GM21528 (cell line): ENCODE measurements around the gene SGMS1.
A peak's percentile ranks its signal among the peaks of the same experiment; 100 is the strongest.
"Not testable (repeated sequence)": the region's sequence is repeated elsewhere in the genome, so short reads cannot be mapped to it uniquely, and the experiment has no call there.

ENCODE experiments used
- ATAC-seq: cut with Tn5 transposase; IDR thresholded peaks from one replicate; pipeline ENCODE4 v1.9.1; 2021; ENCODE audit warnings: mild to moderate bottlenecking, moderate library complexity; ENCODE audit not compliant: unreplicated experiment, low FRiP score

Gene SGMS1

GRCh38 chr10:50356481-50356832 lies 267.3 kb downstream of the SGMS1 start:
- ATAC-seq = not testable (repeated sequence)

- not testable (repeated sequence) for ATAC-seq
These were observed 267.9 kb downstream of the SGMS1 start for GRCh38 chr10:50355693-50356480.

GRCh38 chr10:50351483-50352146 lies 272.1 kb downstream of the SGMS1 start:
- ATAC-seq = no peak

GRCh38 chr10:50350366-50350765 lies 273.4 kb downstream of the SGMS1 start:
- no peak for ATAC-seq

GRCh38 chr10:50349554-50349953 lies 274.2 kb downstream of the SGMS1 start:
- no peak for ATAC-seq

- peak; percentile 88 for ATAC-seq
These were observed 276.4 kb downstream of the SGMS1 start for GRCh38 chr10:50347394-50347802.

- ATAC-seq = no peak
These were observed 276.8 kb downstream of the SGMS1 start for GRCh38 chr10:50346942-50347341.

GRCh38 chr10:50345545-50345944 lies 278.2 kb downstream of the SGMS1 start:
- no peak for ATAC-seq

GRCh38 chr10:50343702-50344331 lies 279.9 kb downstream of the SGMS1 start:
- no peak for ATAC-seq

GRCh38 chr10:50341987-50342386 lies 281.8 kb downstream of the SGMS1 start:
- no peak for ATAC-seq

- peak; percentile 51 for ATAC-seq
These were observed 287.6 kb downstream of the SGMS1 start for GRCh38 chr10:50336140-50336539.

- ATAC-seq = no peak
These were observed 288.4 kb downstream of the SGMS1 start for GRCh38 chr10:50335397-50335796.

- no peak for ATAC-seq
These were observed 289.5 kb downstream of the SGMS1 start for GRCh38 chr10:50334273-50334672.

- ATAC-seq = no peak
These were observed 289.9 kb downstream of the SGMS1 start for GRCh38 chr10:50333872-50334271.

GRCh38 chr10:50332108-50332842 lies 291.5 kb downstream of the SGMS1 start:
- no peak for ATAC-seq

GRCh38 chr10:50331486-50331885 lies 292.3 kb downstream of the SGMS1 start:
- ATAC-seq = no peak

- no peak for ATAC-seq
These were observed 296.7 kb downstream of the SGMS1 start for GRCh38 chr10:50326757-50327701.

GRCh38 chr10:50326172-50326555 lies 297.6 kb downstream of the SGMS1 start:
- ATAC-seq = no peak

GRCh38 chr10:50325449-50326171 lies 298.1 kb downstream of the SGMS1 start:
- ATAC-seq = peak; percentile 72
